SK-N-MC (cell line): ENCODE results near the gene PLD1.
"Not testable (repeated sequence)": the region's sequence is repeated elsewhere in the genome, so short reads cannot be mapped to it uniquely, and the experiment has no call there.

Experiments
- DNase-seq: peaks from one replicate; pipeline ENCODE4 v3.0.0-alpha.2; 2011; ENCODE audit warnings: low read depth, low spot score
- H3K27ac ChIP-seq: fragments of 200-600 bp; sonication (generic); 2 replicates; pipeline ENCODE4 v1.5.1; 2016; ENCODE audit warnings: mixed run types
- H3K36me3 ChIP-seq: fragments of 200-600 bp; sonication (generic); 2 replicates; pipeline ENCODE4 v1.6.1; 2017; ENCODE audit warnings: antibody characterized with exemption, low read length, mixed read lengths; ENCODE audit not compliant: insufficient read depth
- H3K4me3 ChIP-seq: fragments of 200-600 bp; sonication (generic); 2 replicates; pipeline ENCODE4 v1.5.1; 2016
- H3K9ac ChIP-seq: fragments of 200-600 bp; sonication (generic); 2 replicates; pipeline ENCODE4 v1.8.0; 2017; ENCODE audit warnings: mixed run types, mixed read lengths; ENCODE audit not compliant: insufficient read length
- H3K9me3 ChIP-seq: fragments of 200-600 bp; sonication (generic); 2 replicates; pipeline ENCODE4 v1.6.1; 2017; ENCODE audit warnings: low read depth, mild to moderate bottlenecking, antibody characterized with exemption, low read length, moderate library complexity, mixed read lengths
- EZH2 ChIP-seq: fragments of 200-600 bp; sonication (generic); IDR thresholded peaks from one replicate; pipeline ENCODE4 v1.6.1; 2017; ENCODE audit warnings: antibody characterized with exemption
- FOXP2 ChIP-seq: optimal IDR thresholded peaks from 2 replicates; pipeline ENCODE3; 2011; ENCODE audit warnings: mild to moderate bottlenecking, moderate library complexity; ENCODE audit not compliant: insufficient read depth; ENCODE audit errors: extremely low read length, control extremely low read depth
- POLR2AphosphoS5 ChIP-seq: IDR thresholded peaks from 2 replicates; pipeline ENCODE4 v1.6.1; 2012; ENCODE audit warnings: mild to moderate bottlenecking, low read depth, low read length, borderline replicate concordance

Gene PLD1

GRCh38 chr3:171632766-171633165 lies 177.5 kb downstream of the PLD1 start:
- H3K36me3 ChIP-seq, result no peaks in the 10 kb centered on the region
- no peak for TF ChIP-seq EZH2
- no peak for TF ChIP-seq POLR2AphosphoS5
- no peak for TF ChIP-seq FOXP2
- DNase-seq, result no peak
- no peak overlapping the region for H3K27ac ChIP-seq
- no peak overlapping the region for H3K4me3 ChIP-seq
- no peak overlapping the region for H3K9ac ChIP-seq
- H3K9me3 ChIP-seq, result no peaks in the 10 kb centered on the region

GRCh38 chr3:171626799-171627198 lies 183.5 kb downstream of the PLD1 start:
- not testable (repeated sequence) for H3K9ac ChIP-seq, H3K36me3 ChIP-seq, DNase-seq, H3K9me3 ChIP-seq, H3K4me3 ChIP-seq, H3K27ac ChIP-seq

GRCh38 chr3:171622126-171622525 lies 188.2 kb downstream of the PLD1 start:
- Histone ChIP-seq H3K9me3 (no peaks in the 10 kb centered on the region; the same call in 1 of the 2 replicates), H3K9ac (no peak overlapping the region), H3K4me3 (no peak overlapping the region), H3K27ac (no peak overlapping the region), H3K36me3 (no peaks in the 10 kb centered on the region)
- TF ChIP-seq POLR2AphosphoS5 (no peak), FOXP2 (no peak), EZH2 (no peak)
- DNase-seq, result peak; percentile 40

- Histone ChIP-seq H3K4me3 (no peak overlapping the region), H3K9ac (no peak overlapping the region), H3K27ac (no peak overlapping the region)
Measured at GRCh38 chr3:171620825-171621434, 189.4 kb downstream of the PLD1 start.

GRCh38 chr3:171616798-171617197 lies 193.5 kb downstream of the PLD1 start:
- TF ChIP-seq FOXP2 (no peak), POLR2AphosphoS5 (no peak), EZH2 (no peak)
- DNase-seq, result no peak
- Histone ChIP-seq H3K4me3 (no peak overlapping the region), H3K36me3 (no peaks in the 10 kb centered on the region), H3K9me3 (no peaks in the 10 kb centered on the region), H3K9ac (no peak overlapping the region), H3K27ac (no peak overlapping the region)

More at GRCh38 chr3:171620825-171621434, 189.4 kb downstream of the PLD1 start:
- Histone ChIP-seq H3K9me3 (no peaks in the 10 kb centered on the region; the same call in 1 of the 2 replicates), H3K36me3 (no peaks in the 10 kb centered on the region)
- peak; percentile 70 for DNase-seq
- no peak for TF ChIP-seq POLR2AphosphoS5
- TF ChIP-seq FOXP2, result no peak
- TF ChIP-seq EZH2, result no peak

GRCh38 chr3:171615686-171616085 lies 194.6 kb downstream of the PLD1 start:
- no peak for DNase-seq
- TF ChIP-seq EZH2 (no peak), FOXP2 (no peak), POLR2AphosphoS5 (no peak)
- no peaks in the 10 kb centered on the region for H3K9me3 ChIP-seq
- no peak overlapping the region for H3K27ac ChIP-seq
- no peak overlapping the region for H3K9ac ChIP-seq
- H3K36me3 ChIP-seq, result no peaks in the 10 kb centered on the region
- no peak overlapping the region for H3K4me3 ChIP-seq

- Histone ChIP-seq H3K27ac (no peak overlapping the region), H3K9me3 (no peaks in the 10 kb centered on the region), H3K9ac (no peak overlapping the region), H3K4me3 (no peak overlapping the region), H3K36me3 (no peaks in the 10 kb centered on the region)
- no peak for DNase-seq
- TF ChIP-seq EZH2 (no peak), FOXP2 (no peak), POLR2AphosphoS5 (no peak)
Measured at GRCh38 chr3:171615281-171615680, 195.0 kb downstream of the PLD1 start.

GRCh38 chr3:171614318-171614921 lies 195.9 kb downstream of the PLD1 start:
- no peak overlapping the region for H3K27ac ChIP-seq
- TF ChIP-seq EZH2 (no peak), POLR2AphosphoS5 (no peak), FOXP2 (no peak)
- no peak overlapping the region for H3K9ac ChIP-seq
- H3K36me3 ChIP-seq, result no peaks in the 10 kb centered on the region
- H3K4me3 ChIP-seq, result no peak overlapping the region
- DNase-seq, result no peak
- H3K9me3 ChIP-seq, result no peaks in the 10 kb centered on the region

- no peak overlapping the region for H3K9ac ChIP-seq
- TF ChIP-seq EZH2 (no peak), POLR2AphosphoS5 (no peak), FOXP2 (no peak)
- H3K4me3 ChIP-seq, result no peak overlapping the region
- no peaks in the 10 kb centered on the region for H3K9me3 ChIP-seq
- H3K27ac ChIP-seq, result no peak overlapping the region
- H3K36me3 ChIP-seq, result no peaks in the 10 kb centered on the region
- DNase-seq, result no peak
Measured at GRCh38 chr3:171607452-171607851, 202.8 kb downstream of the PLD1 start.
